ENCODE data around the gene HIRIP3.

GRCh38 chr16:30032083-30032819 is 36.8 kb upstream of the HIRIP3 start:
- TF ChIP-seq CTCF (IDR thresholded peaks at IDR 0.05) (peak; percentile 54 to 68 (median 64)), POLR2A (IDR thresholded peaks at IDR 0.05) (no peak)

All from right lobe of liver (tissue), 4 donors.